Astrocyte of the cerebellum (primary cell): ENCODE measurements around the gene ADH1C.
"Not testable (repeated sequence)": the region's sequence is repeated elsewhere in the genome, so short reads cannot be mapped to it uniquely, and the experiment has no call there.

Source experiments
- DNase-seq: peaks from one replicate; pipeline ENCODE4 v3.0.0-alpha.2; 2011; ENCODE audit warnings: low read depth
- H3K4me3 ChIP-seq: 2 replicates; pipeline ENCODE4 v1.5.1; 2011; ENCODE audit warnings: mild to moderate bottlenecking, low read depth, low read length, moderate library complexity
- in situ Hi-C: cut with HindIII; loops from 2 replicates; pipeline ENCODE4 v1.10.0; 2017; ENCODE audit warnings: low sequenced_read_pairs
- TF ChIP-seq, protein P1 (sequence below): IDR thresholded peaks from 2 replicates; pipeline ENCODE4 v1.5.1; 2012; ENCODE audit warnings: low read length, low read depth, moderate library complexity, mild to moderate bottlenecking; ENCODE audit errors: missing control alignments

Gene ADH1C

DNA sequence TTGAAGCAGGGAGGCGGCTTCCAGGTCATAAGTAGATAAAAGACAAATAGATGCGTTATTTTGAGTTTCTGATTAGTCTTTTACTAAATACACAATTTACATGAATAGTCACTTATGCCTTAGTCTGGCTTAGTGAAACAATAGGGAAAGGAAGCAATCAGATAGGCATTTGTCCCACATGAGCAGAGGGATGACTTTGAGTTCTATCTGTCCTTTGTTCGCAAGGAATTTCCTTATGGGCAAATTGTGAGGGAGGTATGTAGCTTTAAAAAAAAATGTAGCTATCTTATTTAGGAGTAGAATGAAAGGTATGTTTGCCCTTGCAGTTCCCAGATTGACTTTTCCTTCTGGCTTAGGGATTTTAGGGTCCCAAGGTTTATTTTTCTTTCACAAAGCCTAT lies 26.3 kb upstream of the ADH1C start:
- DNase-seq = no peak
- TF ChIP-seq, protein P1, sequence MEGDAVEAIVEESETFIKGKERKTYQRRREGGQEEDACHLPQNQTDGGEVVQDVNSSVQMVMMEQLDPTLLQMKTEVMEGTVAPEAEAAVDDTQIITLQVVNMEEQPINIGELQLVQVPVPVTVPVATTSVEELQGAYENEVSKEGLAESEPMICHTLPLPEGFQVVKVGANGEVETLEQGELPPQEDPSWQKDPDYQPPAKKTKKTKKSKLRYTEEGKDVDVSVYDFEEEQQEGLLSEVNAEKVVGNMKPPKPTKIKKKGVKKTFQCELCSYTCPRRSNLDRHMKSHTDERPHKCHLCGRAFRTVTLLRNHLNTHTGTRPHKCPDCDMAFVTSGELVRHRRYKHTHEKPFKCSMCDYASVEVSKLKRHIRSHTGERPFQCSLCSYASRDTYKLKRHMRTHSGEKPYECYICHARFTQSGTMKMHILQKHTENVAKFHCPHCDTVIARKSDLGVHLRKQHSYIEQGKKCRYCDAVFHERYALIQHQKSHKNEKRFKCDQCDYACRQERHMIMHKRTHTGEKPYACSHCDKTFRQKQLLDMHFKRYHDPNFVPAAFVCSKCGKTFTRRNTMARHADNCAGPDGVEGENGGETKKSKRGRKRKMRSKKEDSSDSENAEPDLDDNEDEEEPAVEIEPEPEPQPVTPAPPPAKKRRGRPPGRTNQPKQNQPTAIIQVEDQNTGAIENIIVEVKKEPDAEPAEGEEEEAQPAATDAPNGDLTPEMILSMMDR = no peak
- H3K4me3 ChIP-seq = no peak overlapping the region
- in situ Hi-C loops = no loop called here

DNA sequence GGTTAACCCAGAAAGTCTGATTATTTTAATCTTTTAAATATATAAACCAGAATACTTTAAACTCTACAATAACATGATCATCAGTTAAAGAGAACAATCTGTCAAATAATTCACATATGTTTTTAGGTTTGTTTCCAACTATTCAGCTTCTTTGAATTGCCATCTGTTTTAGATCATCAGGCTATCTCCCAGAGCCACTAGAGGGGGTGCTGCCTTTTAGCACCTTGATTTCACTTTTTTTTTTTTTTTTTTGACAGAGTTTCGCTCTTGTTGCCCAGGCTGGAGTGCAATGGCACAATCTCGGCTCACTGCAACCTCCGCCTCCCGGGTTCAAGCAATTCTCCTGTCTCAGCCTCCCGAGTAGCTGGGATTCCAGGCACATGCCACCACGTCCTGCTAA lies 24.8 kb upstream of the ADH1C start:
- H3K4me3 ChIP-seq, DNase-seq, in situ Hi-C loops: not testable (repeated sequence)
- TF ChIP-seq, protein P1 = peak; percentile 45

DNA sequence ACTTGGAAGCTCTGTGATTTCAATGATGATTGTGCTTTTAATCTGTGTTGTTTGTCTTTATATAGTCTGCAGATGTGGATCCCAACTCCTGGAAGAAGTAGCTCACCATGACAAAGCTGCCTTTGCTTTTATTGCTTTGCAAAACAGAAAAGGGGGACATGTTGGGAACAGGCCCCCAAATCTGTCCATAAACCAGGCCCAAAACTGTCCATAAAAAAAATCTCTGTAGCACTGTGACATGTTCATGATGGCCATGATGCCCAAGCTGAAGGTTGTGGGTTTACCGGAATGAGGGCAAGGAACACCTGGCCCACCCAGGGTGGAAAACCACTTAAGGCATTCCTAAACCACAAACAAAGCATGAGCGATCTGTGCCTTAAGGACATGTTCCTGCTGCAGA lies 19.9 kb upstream of the ADH1C start:
- in situ Hi-C loops = not testable (repeated sequence)

DNA sequence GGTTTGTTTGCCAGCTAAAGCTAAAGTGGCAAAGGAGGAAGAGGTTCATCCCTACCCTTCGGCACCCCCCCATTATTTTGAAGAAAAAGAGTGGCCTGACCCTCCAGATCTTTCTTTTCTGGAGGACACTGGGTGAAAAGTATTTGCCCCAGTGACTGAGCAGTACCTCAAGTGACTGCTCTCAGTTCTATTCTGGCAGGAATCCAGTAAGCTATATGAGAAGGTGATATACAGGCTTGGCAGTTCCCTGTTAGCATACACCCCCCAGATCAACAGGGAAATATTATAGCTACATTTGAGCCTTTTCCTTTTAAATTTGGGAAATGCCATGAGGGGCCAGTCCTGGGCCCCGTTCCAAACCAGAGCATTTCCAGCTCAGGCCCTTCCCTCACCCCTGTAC lies 15.3 kb upstream of the ADH1C start:
- H3K4me3 ChIP-seq, in situ Hi-C loops, DNase-seq: not testable (repeated sequence)

More for the DNA sequence above, 19.9 kb upstream of the ADH1C start:
- DNase-seq, H3K4me3 ChIP-seq: not testable (repeated sequence)

DNA sequence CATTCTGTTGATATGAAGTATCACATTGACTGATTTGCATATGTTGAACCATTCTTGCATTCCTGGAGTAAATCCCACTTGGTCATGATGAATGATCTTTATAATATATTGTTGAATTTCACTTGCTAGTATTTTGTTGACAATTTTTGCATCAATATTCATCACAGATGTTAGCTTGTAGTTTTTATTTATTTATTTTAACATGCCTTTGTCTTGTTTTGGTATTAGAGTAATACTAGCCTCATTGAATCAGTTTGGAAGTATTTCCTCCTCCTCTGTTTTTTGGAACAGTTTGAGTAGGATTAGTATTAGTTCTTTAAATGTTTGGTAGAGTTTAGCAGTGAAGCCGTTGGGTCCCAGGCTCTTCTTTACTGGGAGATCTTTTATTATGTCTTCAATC lies 13.9 kb upstream of the ADH1C start:
- TF ChIP-seq, protein P1 = no peak
- no peak for DNase-seq
- in situ Hi-C loops = no loop called here
- no peak overlapping the region for H3K4me3 ChIP-seq

DNA sequence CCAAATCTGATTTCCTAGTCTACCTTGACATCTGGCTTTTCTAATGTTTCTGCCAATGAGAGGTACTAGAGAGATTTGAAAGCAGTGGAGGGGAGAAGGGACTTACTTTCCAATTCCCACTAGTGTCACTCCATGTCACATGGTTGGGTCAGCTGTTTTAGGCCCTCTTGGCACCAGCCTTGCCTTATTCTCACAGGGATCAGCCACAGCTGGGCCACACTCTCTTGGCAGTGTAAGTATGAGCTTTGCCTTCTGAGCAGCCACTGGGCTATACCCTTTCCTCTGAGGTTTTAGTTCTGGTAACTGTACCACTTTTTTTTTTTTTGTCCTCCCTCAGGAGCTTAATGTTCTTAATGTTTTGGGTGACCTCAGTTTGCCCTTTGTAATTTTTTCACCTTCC lies 10.2 kb upstream of the ADH1C start:
- in situ Hi-C loops = no loop called here
- no peak for DNase-seq
- TF ChIP-seq, protein P1 = no peak
- H3K4me3 ChIP-seq = no peak overlapping the region

DNA sequence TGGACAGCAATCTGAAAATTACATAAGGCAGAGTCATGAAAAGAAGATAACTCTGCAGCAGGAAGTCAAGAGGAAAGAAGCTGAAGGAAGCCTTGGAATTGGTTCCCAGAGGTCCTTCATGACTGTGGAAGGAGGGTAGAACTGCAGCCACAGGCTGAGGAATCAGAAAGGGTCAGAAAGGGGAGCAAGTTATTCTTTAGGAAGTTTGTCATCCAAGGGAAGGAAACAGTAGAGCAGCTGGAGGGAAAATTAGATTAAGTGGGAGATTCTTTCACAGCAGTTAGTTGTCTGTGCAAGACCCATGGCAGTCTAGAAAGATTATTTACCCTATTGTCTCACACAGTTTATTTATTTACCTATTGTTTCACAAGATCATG lies 9.3 kb upstream of the ADH1C start:
- in situ Hi-C loops = no loop called here
- no peak overlapping the region for H3K4me3 ChIP-seq
- TF ChIP-seq, protein P1 = no peak
- no peak for DNase-seq

DNA sequence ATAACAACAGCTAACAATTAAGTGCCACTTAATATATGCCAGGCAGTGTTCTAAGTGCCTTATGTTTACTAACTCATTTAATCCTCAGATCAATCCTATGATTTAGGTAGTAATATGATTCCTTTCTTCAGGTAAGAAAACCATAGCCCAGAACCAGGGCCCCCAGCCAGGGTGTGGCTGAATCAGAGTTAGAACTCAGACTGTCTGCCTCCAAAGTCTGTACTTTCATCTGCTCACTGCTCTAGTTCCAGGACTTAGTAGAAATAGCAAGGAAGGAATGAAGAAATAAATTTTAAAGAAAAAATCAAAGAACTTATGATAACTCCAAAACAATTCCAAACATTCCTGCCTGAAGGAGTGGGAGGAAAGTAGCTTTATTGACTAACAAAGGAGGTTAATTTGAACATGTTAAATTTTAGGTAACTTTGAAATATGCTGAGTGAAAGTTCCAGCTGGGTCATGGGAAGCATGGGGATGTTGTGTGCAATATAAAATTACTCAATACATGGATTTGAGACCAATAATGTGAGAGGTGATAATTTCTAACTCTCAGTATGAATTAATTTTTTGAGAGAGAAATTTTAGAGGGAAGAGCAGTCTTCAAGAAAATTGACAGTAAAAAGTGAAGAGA lies 8.8 kb upstream of the ADH1C start:
- no peak overlapping the region for H3K4me3 ChIP-seq
- TF ChIP-seq, protein P1 = no peak
- in situ Hi-C loops = no loop called here
- no peak for DNase-seq
